DMS79 treated with DMSO at 0.1 percent for 48 hours (cell line): ENCODE measurements around the gene CPNE1.
A peak's percentile ranks its signal among the peaks of the same experiment; 100 is the strongest.

Experiments used
- DNase-seq: peaks from one replicate; lab custom pipeline; 2025; lab: John Stamatoyannopoulos, UW

The CPNE1 gene

DNA sequence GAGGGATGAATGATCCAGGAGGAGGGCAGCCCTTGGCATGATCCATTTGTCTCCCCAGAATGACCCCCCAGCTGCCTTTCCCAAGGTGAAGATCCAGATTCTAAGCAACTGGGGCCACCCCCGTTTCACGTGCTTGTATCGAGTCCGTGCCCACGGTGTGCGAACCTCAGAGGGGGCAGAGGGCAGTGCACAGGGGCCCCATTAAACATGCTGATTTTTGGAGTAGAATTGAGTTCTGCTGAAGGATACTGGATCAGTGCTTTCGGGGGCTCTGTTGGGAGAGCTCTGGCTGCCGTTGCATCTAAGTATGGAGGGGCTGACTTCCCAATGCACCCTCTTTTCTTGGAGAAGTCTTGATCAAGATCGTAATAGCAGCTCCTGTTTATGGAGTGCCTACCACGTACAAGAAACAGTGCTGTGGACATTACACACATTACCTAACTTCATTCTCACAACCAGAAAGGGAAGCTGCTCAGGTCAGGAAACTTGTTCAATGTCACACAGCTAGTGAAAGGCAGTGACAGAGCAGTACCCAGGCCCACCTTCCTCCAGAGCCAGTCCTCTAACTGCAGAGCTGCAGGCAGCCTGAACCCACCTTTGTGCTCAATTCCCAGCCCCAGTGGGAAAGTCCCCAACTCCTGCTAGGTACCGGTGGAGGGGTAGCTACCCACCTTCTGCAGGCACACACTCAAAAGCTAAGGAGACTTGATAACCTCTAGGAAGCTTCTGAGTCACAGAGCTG, 43.7 kb downstream of the CPNE1 start:
- no peak for DNase-seq

DNA sequence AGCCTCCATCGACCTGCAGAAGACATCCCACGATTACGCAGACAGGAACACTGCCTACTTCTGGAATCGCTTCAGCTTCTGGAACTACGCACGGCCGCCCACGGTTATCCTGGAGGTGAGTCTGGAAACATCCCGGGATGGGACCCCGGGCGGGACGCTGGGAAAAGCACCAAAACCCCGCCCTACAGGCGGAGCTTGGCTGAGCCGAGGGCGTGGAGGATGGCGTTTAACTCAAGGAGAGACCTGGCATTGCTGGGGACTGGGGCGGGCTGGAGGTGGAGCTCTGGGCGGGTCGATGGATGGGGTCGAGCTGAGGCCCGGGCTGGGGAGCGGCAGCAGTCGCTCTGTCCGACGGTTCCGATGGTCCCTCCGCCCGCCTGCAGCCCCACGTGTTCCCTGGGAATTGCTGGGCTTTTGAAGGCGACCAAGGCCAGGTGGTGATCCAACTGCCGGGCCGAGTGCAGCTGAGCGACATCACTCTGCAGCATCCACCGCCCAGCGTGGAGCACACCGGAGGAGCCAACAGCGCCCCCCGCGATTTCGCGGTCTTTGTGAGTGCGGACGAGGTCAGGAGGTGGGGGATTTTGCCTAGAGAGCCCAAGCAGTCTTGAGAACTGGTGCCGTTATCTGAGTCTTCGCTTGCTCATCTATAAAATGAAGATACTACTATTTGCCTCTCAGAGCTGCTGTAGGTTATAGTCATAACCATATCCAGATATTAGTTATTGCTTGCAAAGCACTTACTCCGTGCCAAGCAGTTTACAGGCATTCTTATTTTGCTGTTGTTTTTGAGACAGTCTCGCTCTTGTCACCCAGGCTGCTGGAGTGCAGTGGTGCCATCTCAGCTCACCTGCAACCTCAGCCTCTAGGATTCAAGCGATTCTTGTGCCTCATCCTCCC, 45.3 kb downstream of the CPNE1 start:
- peak; percentile 63 for DNase-seq

DNA sequence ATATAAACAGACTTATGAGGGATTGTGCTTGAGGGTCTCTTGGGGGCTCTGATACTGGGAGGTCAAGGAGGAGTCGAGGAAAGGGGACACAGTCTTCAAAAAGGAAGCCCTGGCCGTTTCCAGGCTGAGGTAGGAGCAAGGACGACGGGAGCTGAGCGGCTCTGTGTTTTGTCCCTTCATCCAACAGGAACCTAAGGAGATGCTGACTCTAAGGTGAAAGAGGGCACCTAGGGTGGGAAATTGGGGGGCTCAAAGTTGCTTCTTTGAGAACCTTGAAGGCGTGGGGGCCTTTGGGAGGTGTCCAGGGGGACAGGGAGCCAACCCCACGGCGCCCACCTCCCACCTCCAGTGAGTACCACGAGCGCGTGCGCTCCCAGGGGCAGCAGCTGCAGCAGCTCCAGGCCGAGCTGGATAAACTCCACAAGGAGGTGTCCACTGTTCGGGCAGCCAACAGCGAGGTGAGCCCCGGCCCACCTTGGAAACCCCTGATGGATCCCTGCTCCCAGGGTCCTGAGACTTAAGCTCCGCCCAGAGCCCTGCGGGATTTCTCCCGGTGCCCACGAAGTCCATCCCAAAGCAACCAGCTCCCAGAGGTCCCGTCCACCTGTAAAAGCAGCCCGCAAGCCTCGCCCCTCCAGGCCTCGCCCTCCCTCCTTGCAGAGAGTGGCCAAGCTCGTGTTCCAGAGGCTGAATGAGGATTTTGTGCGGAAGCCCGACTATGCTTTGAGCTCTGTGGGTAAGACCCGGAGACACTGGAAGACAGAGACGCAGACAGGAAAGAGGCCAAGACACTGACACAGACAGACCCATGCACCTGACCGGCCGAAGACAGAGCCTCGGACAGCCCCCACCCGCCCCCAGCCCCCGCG, 46.2 kb downstream of the CPNE1 start:
- DNase-seq: no peak

DNA sequence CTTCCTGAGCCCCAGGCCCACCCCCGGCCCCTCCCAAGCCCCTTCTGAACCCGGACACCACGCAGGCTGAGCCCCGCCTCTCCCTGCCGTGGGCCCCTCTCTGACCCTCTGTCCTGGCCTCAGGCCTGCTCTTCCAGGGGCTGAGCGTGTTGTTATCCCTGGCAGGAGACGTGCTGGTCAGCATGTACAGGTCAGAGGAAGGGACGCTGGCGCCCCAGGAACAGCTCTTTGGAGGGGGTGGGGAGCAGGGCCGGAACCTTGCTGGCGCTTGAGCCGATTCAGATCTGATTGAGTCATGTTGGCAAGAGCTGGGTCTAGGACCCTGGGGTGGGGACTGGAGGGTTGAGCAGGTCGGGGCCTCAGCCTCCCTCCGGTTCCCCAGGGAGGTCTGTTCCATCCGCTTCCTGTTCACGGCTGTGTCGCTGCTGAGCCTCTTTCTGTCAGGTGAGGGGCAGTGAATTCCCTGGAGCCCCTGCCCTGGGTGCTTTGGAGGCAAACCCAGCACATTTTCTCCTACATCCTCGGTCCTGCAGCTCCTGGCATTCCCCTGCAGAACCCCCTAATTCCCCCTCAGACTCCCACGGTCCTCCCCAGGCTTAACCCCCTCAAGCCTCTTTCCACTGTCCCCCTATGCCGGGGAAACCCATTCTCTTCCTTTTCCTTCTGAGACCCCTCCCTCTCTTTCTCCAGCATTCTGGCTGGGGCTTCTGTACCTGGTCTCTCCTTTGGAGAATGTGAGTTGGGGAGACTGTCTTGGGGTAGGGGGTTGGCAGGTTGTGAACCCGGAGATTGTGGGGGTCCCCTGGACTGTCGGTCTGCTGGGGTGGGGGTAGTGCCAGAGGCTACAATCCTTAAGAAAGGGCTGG, 47.1 kb downstream of the CPNE1 start:
- peak; percentile 52 for DNase-seq

DNA sequence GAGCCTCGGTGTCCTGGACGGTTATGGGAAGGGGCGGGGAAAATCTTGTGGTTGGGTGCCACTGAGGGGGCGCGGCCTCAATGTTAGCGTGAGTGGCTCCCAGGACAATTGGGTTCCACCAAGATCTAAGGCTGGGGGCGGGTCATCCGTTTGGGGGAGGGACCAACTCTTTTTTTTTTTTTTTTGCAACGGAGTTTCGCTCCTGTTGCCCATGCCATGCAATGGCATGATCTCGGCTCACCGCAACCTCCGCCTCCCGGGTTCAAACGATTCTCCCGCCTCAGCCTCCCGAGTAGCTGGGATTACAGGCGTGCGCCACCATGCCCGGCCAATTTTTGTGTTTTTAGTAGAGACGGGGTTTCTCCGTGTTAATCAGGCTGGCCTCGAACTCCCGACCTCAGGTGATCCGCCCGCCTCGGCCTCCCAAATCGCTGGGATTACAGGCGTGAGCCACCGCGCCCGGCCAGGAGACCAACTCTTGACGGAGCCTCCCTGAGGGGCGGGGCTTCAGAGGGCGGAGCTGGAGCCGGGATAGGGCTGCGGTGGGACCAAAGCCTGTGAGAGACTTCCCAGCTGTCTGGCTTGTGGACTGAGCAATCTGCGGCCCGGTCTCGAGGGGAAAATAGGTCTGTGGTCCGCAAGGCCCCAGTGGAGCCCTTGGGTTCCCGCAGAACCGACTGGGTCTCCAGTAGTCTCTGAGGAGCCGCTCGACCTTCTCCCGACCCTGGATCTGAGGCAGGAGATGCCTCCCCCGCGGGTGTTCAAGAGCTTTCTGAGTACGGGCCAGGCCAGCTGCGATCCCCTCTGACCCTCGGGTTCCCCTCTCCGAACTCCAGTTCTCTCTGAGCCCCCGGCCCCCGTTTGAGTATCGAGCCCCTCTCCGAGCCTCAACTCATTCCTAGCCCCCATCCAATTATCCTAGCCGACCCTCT, 48.0 kb downstream of the CPNE1 start:
- DNase-seq: peak; percentile 39

DNA sequence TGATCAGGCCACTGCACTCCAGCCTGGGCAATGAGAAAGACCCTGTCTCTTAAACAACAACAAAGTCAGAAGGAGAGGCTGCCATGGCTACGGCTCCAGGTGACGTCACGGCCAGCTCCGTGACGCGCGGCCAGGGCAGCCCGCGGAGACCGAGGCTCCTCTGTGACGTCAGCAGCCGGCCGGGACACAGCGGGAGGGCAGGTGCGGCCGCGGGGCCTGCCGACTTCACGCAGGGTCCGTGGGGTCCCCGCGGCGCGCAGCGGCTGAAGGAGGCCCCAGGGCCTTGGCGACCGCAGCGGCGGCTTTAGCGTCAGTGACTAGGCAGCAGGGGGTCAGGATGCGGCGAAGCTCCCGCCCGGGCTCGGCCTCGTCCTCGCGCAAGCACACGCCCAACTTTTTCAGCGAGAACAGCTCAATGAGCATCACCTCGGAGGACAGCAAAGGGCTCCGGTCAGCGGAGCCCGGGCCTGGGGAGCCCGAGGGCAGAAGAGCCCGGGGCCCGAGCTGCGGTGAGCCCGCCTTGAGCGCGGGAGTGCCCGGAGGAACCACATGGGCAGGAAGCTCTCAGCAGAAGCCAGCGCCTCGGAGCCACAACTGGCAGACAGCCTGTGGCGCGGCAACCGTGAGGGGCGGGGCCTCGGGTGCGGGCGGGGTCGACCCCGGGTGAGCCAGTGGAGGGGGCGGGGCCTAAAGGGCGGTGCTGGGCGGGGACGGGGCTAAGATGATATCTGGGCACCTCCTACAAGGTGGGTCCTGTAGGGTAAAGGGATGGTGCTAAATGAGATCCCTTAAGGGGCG, 48.8 kb downstream of the CPNE1 start, which contains the start of gene SPAG4:
Gene SPAG4, plus strand, starts transcription at position 163 of the 798 bp plus-strand sequence. Its CDS starts 175 bp downstream, at position 338.
- peak; percentile 93 for DNase-seq

DNA sequence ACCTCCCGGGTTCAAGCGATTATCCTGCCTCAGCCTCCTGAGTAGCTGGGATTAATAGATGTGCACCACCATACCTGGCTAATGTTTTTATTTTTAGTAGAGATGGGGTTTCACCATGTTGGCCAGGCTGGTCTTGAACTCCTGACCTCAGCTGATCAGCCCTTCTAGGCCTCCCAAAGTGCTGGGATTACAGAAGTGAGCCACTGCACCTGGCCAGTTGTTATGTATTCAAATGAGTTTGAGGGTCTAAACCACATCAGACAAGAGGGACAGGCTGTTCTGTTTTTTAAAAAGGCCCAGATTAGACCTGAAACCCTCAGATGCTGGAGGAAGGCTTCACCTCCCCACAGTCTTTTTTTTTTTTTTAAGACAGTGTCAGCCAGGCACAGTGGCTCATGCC, 53.2 kb downstream of the CPNE1 start:
- no peak for DNase-seq

DNA sequence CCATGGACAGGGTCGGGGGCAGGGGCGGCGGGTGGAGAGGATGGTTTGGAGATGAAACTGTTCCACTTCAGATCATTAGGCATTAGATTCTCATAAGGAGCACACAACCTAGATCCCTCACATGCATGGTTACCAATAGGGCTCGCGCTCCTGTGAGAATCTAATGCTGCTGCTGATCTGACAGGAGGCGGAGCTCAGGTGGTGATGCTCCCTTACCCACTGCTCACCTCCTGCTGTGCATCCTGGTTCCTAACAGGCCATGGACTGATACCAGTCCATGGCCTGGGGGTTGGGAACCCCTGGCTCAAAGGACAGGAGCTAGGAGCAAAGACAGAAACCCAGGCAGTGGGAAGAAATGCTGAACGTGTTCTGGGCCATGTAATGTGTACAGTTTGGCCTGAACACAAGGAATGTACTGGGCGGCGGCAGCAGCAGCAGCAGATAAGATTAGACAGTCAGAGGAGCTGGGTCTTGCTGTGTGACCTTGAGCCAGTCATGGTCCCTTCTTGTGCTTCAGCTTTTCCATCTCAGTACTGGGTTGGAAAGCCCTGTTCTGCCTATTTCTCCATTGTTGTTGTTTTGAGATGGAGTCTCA, 53.8 kb downstream of the CPNE1 start:
- DNase-seq: no peak

DNA sequence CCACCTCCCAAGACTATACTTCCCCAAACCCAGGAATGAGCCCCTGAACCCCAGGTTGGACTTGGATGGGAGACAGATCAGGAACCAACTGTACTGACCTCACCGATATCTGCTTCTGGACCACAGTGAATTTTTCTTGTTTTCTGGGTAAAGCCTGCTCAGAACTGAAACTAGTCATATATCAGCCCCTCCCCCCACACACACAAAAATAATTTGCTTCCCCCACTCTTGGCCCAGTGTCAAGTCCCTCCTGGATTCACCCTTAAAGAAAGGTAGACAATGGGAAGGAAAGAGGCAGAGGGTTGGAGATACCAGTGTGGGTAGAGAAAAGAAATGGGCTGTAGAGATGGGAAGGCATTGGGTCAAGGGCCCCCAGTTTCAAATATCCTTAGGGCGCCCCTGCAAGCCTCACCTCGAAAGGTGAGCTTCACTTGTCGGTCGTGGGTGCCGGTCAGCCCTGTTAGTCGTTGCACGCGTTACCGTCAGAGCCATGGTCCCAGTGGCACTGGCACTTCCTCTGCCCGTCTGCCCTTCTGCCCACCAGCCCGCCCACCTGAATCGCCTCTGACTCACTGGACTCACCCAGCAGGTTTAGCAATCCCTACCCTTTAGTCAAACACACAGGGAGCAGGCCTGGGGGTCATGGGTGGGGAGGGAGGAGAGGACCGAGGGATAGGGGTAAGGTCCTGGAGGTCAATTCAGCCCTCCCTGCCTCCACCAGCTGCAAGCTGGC, 57.5 kb downstream of the CPNE1 start:
- DNase-seq: no peak

DNA sequence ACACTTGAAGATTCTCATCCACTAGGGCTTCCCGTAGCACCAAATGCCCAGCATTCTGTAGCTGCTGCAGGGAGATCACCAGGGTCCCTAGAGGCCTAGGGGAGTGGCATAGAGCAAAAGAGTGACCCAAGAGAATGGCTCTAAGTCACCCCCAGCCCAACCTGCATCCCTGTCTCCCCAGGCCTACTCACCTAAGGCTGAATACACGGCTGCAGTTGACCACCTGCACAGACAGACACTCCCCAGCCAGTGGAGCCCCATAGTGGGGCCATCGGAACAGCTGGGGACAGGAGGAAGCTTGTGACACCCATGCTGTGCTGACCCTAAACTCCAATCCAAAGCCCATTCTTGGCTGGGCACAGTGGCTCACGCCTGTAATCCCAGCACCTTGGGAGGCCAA, 58.6 kb downstream of the CPNE1 start:
- DNase-seq: no peak

DNA sequence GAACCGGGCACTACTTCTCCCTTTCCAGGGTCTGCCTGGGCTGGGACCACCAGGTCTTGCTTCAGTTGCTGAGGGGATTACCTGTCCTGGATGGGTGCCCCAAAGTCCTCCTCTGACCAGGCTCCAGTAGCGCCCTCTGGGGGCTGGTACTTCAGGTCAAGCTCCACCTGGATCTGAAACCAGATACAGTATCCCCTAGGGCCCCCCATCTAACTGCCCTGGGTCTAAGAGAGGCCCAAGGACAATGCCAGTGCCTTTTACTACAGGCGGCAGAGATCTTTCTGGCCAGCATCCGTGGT, 60.3 kb downstream of the CPNE1 start:
- DNase-seq: no peak

DNA sequence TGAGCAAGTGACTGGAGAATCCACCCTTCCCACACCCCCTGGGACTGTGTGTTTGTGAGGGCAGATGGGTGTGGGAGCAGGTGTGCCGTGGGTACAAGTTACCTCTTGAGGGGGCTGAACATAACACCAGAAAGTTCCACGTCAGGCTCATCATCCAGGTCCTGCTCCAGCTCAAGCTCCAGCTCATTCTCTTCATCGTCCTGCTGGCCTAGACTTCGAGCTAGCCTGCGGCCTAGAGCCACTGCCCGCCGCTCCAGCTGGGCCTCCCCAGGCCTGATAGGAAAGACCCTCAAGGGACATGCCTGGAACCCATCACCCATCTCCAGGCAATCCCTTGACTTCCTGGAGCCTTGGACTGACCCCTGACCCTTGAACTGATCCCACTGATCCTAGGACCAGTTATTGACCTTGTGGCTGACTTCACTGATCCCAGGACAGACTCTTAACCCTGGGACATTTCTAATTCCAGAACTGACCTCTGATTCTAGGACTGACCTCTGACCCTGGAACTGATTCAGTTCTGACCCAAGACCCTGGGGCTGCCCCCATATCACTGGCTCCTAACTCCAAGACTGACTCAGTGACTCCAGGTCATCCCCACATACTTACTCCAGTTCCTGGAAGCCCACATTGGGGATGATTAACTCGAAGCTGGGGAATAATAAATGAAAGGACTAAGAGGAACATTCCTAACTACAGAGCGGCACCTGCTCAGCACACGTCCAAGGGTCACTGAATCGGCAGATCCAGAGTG, 60.8 kb downstream of the CPNE1 start:
- DNase-seq: no peak

DNA sequence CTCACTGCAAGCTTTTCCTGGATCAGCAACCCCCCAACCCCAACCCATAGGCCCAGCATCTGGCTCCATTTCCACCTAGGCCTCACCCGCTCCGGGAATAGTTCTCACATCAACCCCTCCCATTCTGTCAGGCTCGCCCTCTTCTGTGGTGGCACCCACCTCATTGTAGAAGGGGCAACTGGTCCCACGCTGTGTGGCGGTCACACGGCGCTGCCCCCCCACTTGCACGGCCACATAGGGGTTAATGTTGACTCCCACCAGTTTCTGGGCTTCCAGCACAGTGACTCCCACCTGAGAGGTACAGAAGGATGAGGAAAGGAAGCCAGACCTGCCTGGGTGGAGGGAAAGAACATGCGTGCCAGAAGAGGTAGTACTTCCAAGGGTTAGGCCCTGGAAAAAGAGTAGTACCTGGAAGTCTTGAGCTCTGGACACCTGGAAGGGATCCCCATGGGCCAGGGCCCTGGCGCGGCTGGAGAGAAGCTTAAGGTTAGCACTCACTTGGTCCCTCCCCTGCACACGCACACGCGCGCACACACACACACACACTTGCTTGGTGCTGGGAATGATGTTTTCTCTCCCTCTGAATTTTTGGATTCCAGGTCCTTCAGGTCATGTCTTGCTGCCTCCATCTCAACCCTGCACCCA, 61.7 kb downstream of the CPNE1 start:
- DNase-seq: no peak

DNA sequence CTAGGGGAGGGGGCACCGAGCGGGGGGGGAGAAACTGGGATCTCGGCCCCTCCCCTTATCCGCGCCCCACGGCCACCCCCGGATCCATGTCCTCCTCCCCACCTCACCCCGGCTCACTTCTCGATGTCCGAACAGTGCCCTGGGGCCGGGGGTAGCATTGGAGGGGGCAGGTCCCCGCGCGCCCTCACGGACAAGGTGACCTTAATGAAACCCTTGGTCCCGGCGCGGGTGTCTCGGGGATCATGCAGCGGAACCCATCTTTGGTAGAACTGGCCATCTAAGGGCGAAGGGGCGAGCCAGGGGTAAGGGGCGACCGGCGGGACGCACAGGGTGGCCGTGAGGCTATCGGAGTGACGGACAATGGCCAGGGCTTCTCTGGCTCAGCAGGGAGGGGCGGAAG, 62.7 kb downstream of the CPNE1 start:
- DNase-seq: no peak

DNA sequence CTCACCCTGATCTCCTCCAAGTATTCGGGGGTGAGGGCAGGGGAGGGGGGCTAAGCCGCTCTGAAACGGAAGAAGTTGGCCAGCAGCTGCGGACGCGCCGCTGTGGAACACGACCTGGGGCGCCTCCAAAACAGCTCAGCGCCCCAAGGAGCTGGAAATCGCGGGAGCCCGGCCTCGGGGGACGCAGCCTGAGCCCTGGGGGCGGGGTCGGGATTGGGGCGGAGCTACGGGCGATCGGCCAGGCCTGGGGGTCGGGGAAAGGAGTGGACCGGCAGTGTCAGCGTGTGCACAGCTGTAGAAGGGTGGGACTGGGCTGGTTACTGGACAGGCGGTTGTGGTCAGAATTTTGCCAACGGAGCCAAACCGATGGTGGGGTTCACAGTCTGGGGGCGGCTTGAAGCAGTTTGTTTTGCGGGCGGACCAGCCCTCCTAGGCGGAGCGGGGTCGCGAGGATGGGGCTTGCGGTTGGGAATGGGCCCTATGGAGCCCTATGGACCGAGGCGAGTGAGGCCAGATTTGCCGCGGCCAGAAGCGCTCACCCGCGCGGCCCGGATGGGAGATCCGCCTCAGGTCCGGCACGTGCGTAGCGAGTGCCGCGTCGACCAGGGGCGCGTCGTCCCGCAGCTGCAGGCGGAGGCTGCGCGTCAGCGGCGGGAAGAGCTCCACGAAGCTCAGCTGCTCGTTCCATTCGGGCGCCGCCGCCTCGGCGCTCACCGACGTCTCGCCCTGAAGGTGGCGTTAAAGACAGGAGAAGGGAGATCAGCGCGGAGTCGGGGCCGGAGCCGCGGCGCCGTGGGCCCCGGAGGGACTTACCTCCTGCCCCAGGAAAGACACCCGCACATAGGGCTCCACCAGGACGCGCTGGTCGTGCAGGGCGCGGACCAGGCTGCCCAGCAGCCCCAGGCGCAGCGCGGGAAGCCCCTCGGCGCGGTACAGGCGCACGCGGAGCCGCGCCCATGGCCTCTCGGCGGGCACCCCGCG, 63.4 kb downstream of the CPNE1 start:
- peak; percentile 14 for DNase-seq
